DND-41 (cell line): ENCODE measurements around the gene FARP1.

Experiments
- CTCF ChIP-seq: IDR thresholded peaks from 2 replicates; pipeline ENCODE4 v1.5.1; 2012; ENCODE audit warnings: borderline replicate concordance, low read length, moderate library complexity, mild to moderate bottlenecking; ENCODE audit not compliant: poor library complexity, severe bottlenecking; ENCODE audit errors: extremely low read depth
- EZH2 ChIP-seq: IDR thresholded peaks from 3 replicates; pipeline ENCODE4 v1.6.1; 2012; ENCODE audit warnings: borderline replicate concordance, low read depth, mild to moderate bottlenecking, moderate library complexity, low read length, inconsistent platforms; ENCODE audit not compliant: severe bottlenecking

- TF ChIP-seq CTCF, result no peak
- no peak for TF ChIP-seq EZH2
These were observed 227.4 kb downstream of the FARP1 start for GRCh38 chr13:98370261-98370660.
